Measurements from ENCODE around the gene MFAP3.

GRCh38 chr5:154042766-154043165 lies 4.0 kb downstream of the MFAP3 start:
- TF ChIP-seq POLR2A (IDR thresholded peaks at IDR 0.05) (no peak), CTCF (IDR thresholded peaks at IDR 0.05) (no peak), EP300 (IDR thresholded peaks at IDR 0.05) (no peak)
